Tibial nerve (tissue), 4 donors: ENCODE results near the gene RO60. TPM values are rescaled to one million over a fixed set of nuclear protein-coding genes. Genes with fewer than 3 reads are reported as not detected.
A peak's percentile ranks its signal among the peaks of the same experiment; 100 is the strongest.

ENCODE experiments used
- DNase-seq, 2 donors: peaks; one replicate each; pipeline ENCODE4 v3.0.0-alpha.2; 2019; ENCODE audit warnings: low spot score in 2 of 2
- H3K27ac ChIP-seq, 4 donors: fragments of 200-600 bp; sonication (generic) in 3 of 4; one replicate each; pipeline ENCODE4 v1.5.1; 2017 to 2019; ENCODE audit warnings: mild to moderate bottlenecking in 1 of 4
- H3K27me3 ChIP-seq, 2 donors: fragments of 200-600 bp; sonication (generic) in 1 of 2; one replicate each; pipeline versions ENCODE4 v1.5.1 to v1.6.0; 2017 to 2019
- H3K36me3 ChIP-seq, 3 donors: fragments of 200-600 bp; sonication (generic); one replicate each; pipeline ENCODE4 v1.5.1; 2018 to 2019
- H3K4me1 ChIP-seq, 4 donors: fragments of 200-600 bp; sonication (generic) in 3 of 4; one replicate each; pipeline ENCODE4 v1.5.1; 2017 to 2019
- H3K4me3 ChIP-seq, 4 donors: fragments of 200-600 bp; sonication (generic) in 3 of 4; one replicate each; pipeline ENCODE4 v1.5.1; 2017 to 2019; ENCODE audit warnings: mild to moderate bottlenecking in 1 of 4, moderate library complexity in 1 of 4
- H3K9me3 ChIP-seq, 4 donors: fragments of 200-600 bp; sonication (generic) in 3 of 4; one replicate each; pipeline ENCODE4 v1.5.1; 2017 to 2019
- CTCF ChIP-seq, 5 experiments: fragments of 200-600 bp in 3 of 5; fragments of 450-650 bp in 2 of 5; sonication (generic) in 3 of 5; IDR thresholded peaks; one replicate each; pipeline ENCODE4 v1.5.1; 2016 to 2019; ENCODE audit warnings: antibody characterized with exemption in 5 of 5, mild to moderate bottlenecking in 3 of 5, moderate library complexity in 2 of 5
- EP300 ChIP-seq, 2 donors: sonication (generic); formaldehyde crosslinking; IDR thresholded peaks; one replicate each; pipeline ENCODE4 v1.6.1; 2017; ENCODE audit warnings: antibody characterized with exemption in 2 of 2, mild to moderate bottlenecking in 1 of 2
- POLR2A ChIP-seq, 2 donors: fragments of 450-650 bp; IDR thresholded peaks; one replicate each; pipeline ENCODE4 v1.6.1; 2017; ENCODE audit warnings: antibody characterized with exemption in 2 of 2, mild to moderate bottlenecking in 2 of 2, moderate library complexity in 2 of 2
- WGBS, 2 donors: methylation state at CpG; one replicate each; pipeline ENCODE4 v1.1.5; 2018; 5-methylcytosine and 5-hydroxymethylcytosine counted together
- total RNA-seq, 4 donors: library from RNA; depleted of rRNA; stranded (reverse); fragments of >200 nt; gene quantifications; one replicate each; pipeline ENCODE4 v1.1.0, GENCODE V29; 2016

Gene RO60
- total RNA-seq, 4 donors from 2014 or later: 67.5 to 108 (median 91.3) TPM

GRCh38 chr1:193054169-193054675, 5.2 kb upstream of the RO60 start:
- Histone ChIP-seq H3K4me3 (no peak overlapping the region), H3K9me3 (no peaks in the 10 kb centered on the region), H3K27me3 (no peaks in the 10 kb centered on the region), H3K36me3 (peaks cover 0 to 14% (median 0%) of the 10 kb centered on the region in 3 donors), H3K4me1 (peaks cover 0 to 22% (median 10%) of the 10 kb centered on the region in 4 donors), H3K27ac (no peak overlapping the region)
- TF ChIP-seq EP300 (IDR thresholded peaks at IDR 0.05) (no peak), POLR2A (IDR thresholded peaks at IDR 0.05) (no peak), CTCF (IDR thresholded peaks at IDR 0.05) (no peak)
- DNase-seq: no peak
- WGBS, 2 donors: 88 to 92% methylated on average over 4 of the region's 4 CpGs

GRCh38 chr1:193058529-193059281, 707 bp upstream of the RO60 start:
- Histone ChIP-seq H3K4me1 (peaks cover 0 to 36% (median 19%) of the 10 kb centered on the region in 4 donors), H3K9me3 (no peaks in the 10 kb centered on the region), H3K27ac (peak overlapping the region; percentile 72 to 99 (median 95)), H3K4me3 (peak overlapping the region; percentile 76 to 86 (median 80)), H3K36me3 (no peaks in the 10 kb centered on the region), H3K27me3 (no peaks in the 10 kb centered on the region)
- TF ChIP-seq POLR2A (IDR thresholded peaks at IDR 0.05) (no peak), EP300 (IDR thresholded peaks at IDR 0.05) (no peak), CTCF (IDR thresholded peaks at IDR 0.05) (no peak)
- WGBS, 2 donors: 1 to 2% methylated on average over 30 to 32 of the region's 37 CpGs
- DNase-seq: peak in 1 of 2 donors; percentile 13

GRCh38 chr1:193060115-193060403, 647 bp downstream of the RO60 start:
- H3K4me3 ChIP-seq: peak overlapping the region; percentile 76 to 86 (median 80)
- no peaks in the 10 kb centered on the region for H3K9me3 ChIP-seq
- TF ChIP-seq CTCF (IDR thresholded peaks at IDR 0.05): no peak
- no peak for TF ChIP-seq POLR2A (IDR thresholded peaks at IDR 0.05)
- no peak for TF ChIP-seq EP300 (IDR thresholded peaks at IDR 0.05)
- DNase-seq: no peak
- H3K27ac ChIP-seq: peak overlapping the region; percentile 72 to 99 (median 95)
- 0% methylated on average over 8 to 9 of the region's 9 CpGs for WGBS, 2 donors
- peaks cover 0 to 43% (median 19%) of the 10 kb centered on the region in 4 donors for H3K4me1 ChIP-seq
- H3K27me3 ChIP-seq: no peaks in the 10 kb centered on the region
- no peaks in the 10 kb centered on the region for H3K36me3 ChIP-seq

GRCh38 chr1:193060406-193060805, 994 bp downstream of the RO60 start:
- TF ChIP-seq CTCF (IDR thresholded peaks at IDR 0.05) (no peak), POLR2A (IDR thresholded peaks at IDR 0.05) (no peak), EP300 (IDR thresholded peaks at IDR 0.05) (no peak)
- Histone ChIP-seq H3K4me3 (peak overlapping the region; percentile 76 to 86 (median 80)), H3K9me3 (no peaks in the 10 kb centered on the region), H3K4me1 (peaks cover 0 to 46% (median 19%) of the 10 kb centered on the region in 4 donors), H3K36me3 (no peaks in the 10 kb centered on the region), H3K27me3 (no peaks in the 10 kb centered on the region), H3K27ac (peak overlapping the region; percentile 72 to 99 (median 95))
- WGBS, 2 donors: 5 to 9% methylated on average over 4 of the region's 4 CpGs
- DNase-seq: no peak

GRCh38 chr1:193060938-193061337, 1.5 kb downstream of the RO60 start:
- no peaks in the 10 kb centered on the region for H3K9me3 ChIP-seq
- DNase-seq: no peak
- peaks cover 0 to 52% (median 19%) of the 10 kb centered on the region in 4 donors for H3K4me1 ChIP-seq
- H3K36me3 ChIP-seq: no peaks in the 10 kb centered on the region
- H3K4me3 ChIP-seq: peak overlapping the region in 3 of 4 donors; percentile 76 to 86 (median 85)
- no peaks in the 10 kb centered on the region for H3K27me3 ChIP-seq
- no peak for TF ChIP-seq CTCF (IDR thresholded peaks at IDR 0.05)
- no peak for TF ChIP-seq POLR2A (IDR thresholded peaks at IDR 0.05)
- no peak for TF ChIP-seq EP300 (IDR thresholded peaks at IDR 0.05)
- WGBS, 2 donors: 4 to 13% methylated on average over 2 of the region's 2 CpGs
- peak overlapping the region; percentile 72 to 99 (median 95) for H3K27ac ChIP-seq
